HL-60/S4 treated with retinoic acid at 250 ng/mL for 4 days and 3 days (cell line): ENCODE data around the gene TEX48.

Source experiments
- in situ Hi-C: fragments of 300-500 bp; cut with MboI; formaldehyde crosslinking; loops from 2 replicates; pipeline ENCODE4 v1.7.0; 2022; ENCODE audit warnings: low sequenced_read_pairs

The TEX48 gene

GRCh38 chr9:114633438-114634089 is 48.4 kb downstream of the TEX48 start:
- in situ Hi-C loops: no loop called here

DNA sequence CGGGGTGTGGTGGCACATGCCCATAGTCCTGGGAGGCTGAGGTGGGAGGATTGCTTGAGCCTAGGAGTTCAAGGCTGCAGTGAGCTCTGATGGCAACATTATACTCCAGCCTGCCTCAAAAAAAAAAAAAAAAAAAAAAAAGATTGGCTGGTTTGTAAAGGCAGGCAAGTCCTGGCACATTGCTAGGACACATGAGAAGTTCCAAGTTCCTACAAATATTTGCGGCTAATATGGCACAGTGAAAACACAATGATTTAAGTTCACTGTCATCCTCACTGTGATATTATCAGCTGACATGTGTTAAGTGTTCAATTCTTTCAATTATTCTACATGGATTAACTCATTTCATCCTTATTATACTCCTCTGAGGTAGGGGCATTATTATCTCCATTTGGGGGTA is 50.8 kb downstream of the TEX48 start:
- in situ Hi-C loops: no loop called here

DNA sequence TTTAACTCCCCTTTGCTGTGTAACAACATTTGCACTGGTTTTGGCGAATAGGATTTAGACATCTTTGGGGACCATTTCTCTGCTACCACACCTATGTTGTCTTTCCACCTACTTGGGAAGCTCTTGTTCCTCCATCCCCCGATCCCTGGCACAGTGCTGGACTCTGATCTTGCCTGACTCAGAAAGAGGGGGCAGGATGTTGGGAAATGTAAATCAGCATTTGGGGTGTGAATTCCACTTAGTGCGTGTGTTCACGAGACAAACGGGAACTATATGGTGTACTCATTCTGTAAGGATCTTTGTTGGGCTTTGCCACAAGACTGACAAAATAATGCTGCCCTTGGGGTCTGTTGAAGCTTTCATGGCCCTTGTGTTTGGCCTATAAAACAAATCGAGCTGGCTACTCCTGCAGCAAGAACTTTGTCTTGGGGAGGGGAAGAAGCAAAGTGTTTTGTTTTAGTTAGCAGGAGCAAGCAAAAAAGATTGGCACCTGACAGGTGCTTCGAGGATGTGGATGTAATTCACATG is 52.4 kb downstream of the TEX48 start:
- in situ Hi-C loops: no loop called here

- in situ Hi-C loops: no loop called here
Observed at GRCh38 chr9:114627553-114627952, 54.4 kb downstream of the TEX48 start.

DNA sequence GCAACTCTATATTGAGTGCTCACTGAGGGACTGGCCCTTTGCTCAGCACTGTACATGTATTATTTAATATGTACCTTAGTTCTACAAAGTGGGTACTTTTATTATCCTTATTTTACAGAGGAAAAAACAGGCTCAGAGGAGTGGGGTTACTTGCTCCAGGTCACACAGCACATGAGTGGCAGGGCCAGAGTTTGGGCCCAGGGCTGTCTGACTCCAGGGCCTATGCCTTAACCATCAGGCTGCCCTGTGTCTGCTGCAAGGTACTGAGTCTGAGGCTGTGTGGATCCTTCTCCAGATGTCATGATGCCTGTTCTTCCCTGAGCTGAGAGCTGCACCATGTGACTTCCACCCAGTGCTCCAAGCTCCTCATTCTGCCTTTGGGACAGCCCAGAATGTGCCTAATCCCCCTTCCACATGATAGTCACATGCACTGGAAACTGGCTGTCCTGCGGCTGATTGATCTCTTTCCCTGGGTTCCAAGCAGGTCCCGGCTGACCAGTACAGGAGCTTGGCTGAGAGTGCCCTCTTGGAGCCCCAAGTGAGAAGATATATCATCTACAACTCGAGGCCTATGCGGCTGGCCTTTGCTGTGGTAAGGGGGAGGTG is 55.5 kb downstream of the TEX48 start:
- in situ Hi-C loops: no loop called here

DNA sequence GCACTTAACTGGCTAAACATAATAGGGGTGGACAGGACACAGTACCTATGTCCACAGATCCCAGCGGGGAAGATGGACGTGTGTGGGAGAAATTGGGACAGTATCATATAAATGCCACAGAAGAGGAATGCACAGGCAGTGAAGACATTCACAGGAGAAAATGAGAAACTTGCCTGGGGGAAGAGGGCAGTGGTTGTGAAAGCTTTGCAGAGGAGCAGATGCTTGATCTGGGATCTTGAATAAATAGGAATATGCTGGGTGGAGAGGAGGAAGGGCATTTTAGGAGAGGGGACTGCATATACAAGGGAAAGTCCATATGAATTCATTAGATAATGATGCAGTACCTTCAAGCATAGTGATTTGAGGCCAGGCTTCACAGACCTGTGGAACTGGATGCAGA is 57.3 kb downstream of the TEX48 start:
- in situ Hi-C loops: no loop called here

GRCh38 chr9:114621975-114622609 is 59.9 kb downstream of the TEX48 start:
- in situ Hi-C loops: no loop called here

GRCh38 chr9:114621561-114621960 is 60.4 kb downstream of the TEX48 start:
- in situ Hi-C loops: no loop called here

DNA sequence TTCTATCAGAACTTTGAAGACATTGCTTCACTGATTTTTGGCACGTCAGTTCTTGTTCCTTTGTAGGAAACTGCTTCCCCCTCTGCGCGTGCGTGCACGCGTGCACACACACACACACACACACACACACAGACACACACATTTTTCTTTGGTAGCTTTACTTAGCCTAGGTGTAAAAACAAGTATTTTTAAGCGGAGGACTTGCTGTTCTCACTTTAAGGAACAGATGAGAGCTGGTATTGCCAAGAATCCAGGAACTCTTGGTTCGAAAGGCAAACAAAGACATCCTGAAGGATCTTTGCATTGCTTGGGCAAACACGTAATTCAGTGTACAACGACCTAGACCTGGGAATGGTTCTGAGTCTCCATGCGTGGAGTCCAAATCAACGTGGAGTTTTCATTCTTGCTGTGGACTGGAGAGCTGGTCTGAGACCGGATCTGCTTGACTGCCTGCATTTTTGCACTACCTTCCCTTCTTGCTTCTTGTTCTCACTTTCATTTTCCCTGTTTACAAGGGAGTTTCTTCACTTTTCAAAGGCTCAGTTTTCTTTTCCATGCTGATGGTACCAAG is 62.7 kb downstream of the TEX48 start:
- in situ Hi-C loops: no loop called here

GRCh38 chr9:114616684-114617520 is 65.1 kb downstream of the TEX48 start:
- in situ Hi-C loops: no loop called here
